A549 treated with CORT108297 at 1 μM for 4 hours (cell line): ENCODE results near the gene FAM236D. TPM values are rescaled to one million over a fixed set of nuclear protein-coding genes. Genes with fewer than 3 reads are reported as not detected.

Experiments used
- total RNA-seq: library from RNA; stranded (reverse); fragments of 200-300 nt; extraction: Qiagen RNA extraction; gene quantifications from 5 replicates; pipeline ENCODE4 v1.2.3, GENCODE V29; 2022

Gene FAM236D
- not detected in 5 replicates for total RNA-seq

GRCh38 chrX:72808110-72808509 is at the start of gene FAM236D:
Gene FAM236D (minus strand): TSS chrX:72808210. CDS start chrX:72808110, 100 bp downstream.

GRCh38 chrX:72782560-72782959 is 25.4 kb downstream of the FAM236D start, which contains the start of gene FAM236B:
Gene FAM236B (minus strand): TSS chrX:72782660. CDS start chrX:72782560, 100 bp downstream.

GRCh38 chrX:72776653-72777466 is 31.1 kb downstream of the FAM236D start, which contains the start of gene DMRTC1B:
Gene DMRTC1B (plus strand): TSS chrX:72776890. CDS start chrX:72845136, 68,246 bp downstream.

Other genes starting within 250 kb of the FAM236D start
- gene HDAC8, start 235.4 kb downstream of the FAM236D start, total RNA-seq: 23.5 to 27.7 TPM (median 27.3 TPM) in 5 replicates
- gene PHKA1, start 93.9 kb downstream of the FAM236D start, total RNA-seq: 19.6 to 26.4 TPM (median 24.5 TPM) in 5 replicates
- 0.09 to 0.24 TPM in 2 of 5 replicates, not detected in the others for gene DMRTC1B, start 31.3 kb downstream of the FAM236D start, total RNA-seq
- gene FAM236B, start 25.6 kb downstream of the FAM236D start, total RNA-seq: not detected in 5 replicates
- gene FAM236C, start 104.4 kb upstream of the FAM236D start, total RNA-seq: not detected in 5 replicates
- not detected in 5 replicates for gene FAM236A, start 130.0 kb upstream of the FAM236D start, total RNA-seq
- 0.07 TPM in 1 of 5 replicates, not detected in the others for gene DMRTC1, start 135.6 kb upstream of the FAM236D start, total RNA-seq
- not detected in 5 replicates for gene PABPC1L2B, start 194.7 kb upstream of the FAM236D start, total RNA-seq